Chondrocyte (in vitro differentiated cells): ENCODE data around the gene PDZK1IP1. TPM values are rescaled to one million over a fixed set of nuclear protein-coding genes. Genes with fewer than 3 reads are reported as not detected.

Experiments
- DNase-seq: peaks from one replicate; pipeline ENCODE4 v3.0.0; 2021; ENCODE audit warnings: mixed read lengths, low spot score
- H3K27ac Mint-ChIP-seq: one replicate; pipeline ENCODE4 v1.8.0; 2021; ENCODE audit warnings: mild to moderate bottlenecking, moderate library complexity, mixed read lengths; ENCODE audit not compliant: unreplicated experiment
- H3K27me3 Mint-ChIP-seq: 2 replicates; pipeline ENCODE4 v1.8.0; 2021; ENCODE audit warnings: low read depth, mixed read lengths
- H3K36me3 Mint-ChIP-seq: 2 replicates; pipeline ENCODE4 v1.8.0; 2021; ENCODE audit warnings: low read depth, mixed read lengths
- H3K4me1 Mint-ChIP-seq: 2 replicates; pipeline ENCODE4 v1.8.0; 2021; ENCODE audit warnings: low read depth, mild to moderate bottlenecking, mixed read lengths
- H3K4me3 Mint-ChIP-seq: one replicate; pipeline ENCODE4 v1.8.0; 2021; ENCODE audit warnings: mild to moderate bottlenecking, moderate library complexity, mixed read lengths; ENCODE audit not compliant: unreplicated experiment
- H3K9me3 Mint-ChIP-seq: 2 replicates; pipeline ENCODE4 v1.8.0; 2021; ENCODE audit warnings: low read depth, mixed read lengths
- long read RNA-seq: library from polyadenylated mRNA; stranded (forward); transcript quantifications from one replicate; pipeline ENCODE4 v2.0.0, GENCODE V29; 2021
- total RNA-seq: library from RNA; stranded (reverse); gene quantifications from 3 replicates; pipeline ENCODE4 v1.2.1, GENCODE V29; 2021
- TF ChIP-seq, protein P1 (sequence below): fragments of 200-600 bp; sonication (generic); IDR thresholded peaks from 2 replicates; pipeline ENCODE4 v1.5.0; 2021; ENCODE audit warnings: antibody characterized with exemption, mild to moderate bottlenecking, moderate library complexity

PDZK1IP1 gene, protein sequence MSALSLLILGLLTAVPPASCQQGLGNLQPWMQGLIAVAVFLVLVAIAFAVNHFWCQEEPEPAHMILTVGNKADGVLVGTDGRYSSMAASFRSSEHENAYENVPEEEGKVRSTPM
- total RNA-seq = not detected in 3 replicates
- long read RNA-seq, partial matches to known transcripts = 0 of 1 reads
- long read RNA-seq, other reads (novel, unspliced or antisense) = 0 of 1 reads

DNA sequence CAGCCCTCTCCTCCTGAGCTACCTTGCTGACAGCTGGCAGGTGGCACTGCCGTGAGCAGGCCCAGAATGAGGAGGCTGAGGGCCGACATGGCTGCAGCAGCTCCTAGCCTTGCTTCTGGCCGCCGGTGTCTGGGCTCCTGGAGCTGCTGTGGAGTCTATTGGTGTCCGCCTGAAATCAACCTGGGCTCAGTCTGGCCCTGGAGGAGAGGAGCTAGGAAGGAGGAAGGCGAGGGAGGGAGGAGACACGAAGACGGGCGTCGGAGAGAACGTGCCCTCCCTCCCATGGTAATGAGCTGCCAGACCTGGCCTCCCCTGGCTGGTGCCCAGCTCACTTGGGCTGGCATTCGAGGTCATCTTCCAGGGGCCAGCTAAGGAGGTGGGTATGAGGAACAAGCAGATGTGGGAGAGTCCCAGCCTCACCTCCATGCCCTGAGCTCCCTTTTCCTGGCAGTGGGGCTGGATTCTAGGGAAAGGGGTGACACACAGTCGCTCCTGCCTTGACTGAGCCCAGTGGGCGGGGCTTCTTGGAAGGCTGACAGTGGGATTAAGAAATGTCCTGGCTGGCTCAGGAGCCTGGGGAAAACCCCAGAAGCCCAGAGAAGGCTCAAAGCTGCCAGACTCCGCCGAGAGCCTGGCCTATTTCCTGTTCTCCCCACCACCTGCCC lies at the start of gene PDZK1IP1:
Gene PDZK1IP1, minus strand, starts transcription at position 193 of the 665 bp plus-strand sequence. Its CDS starts 104 bp downstream, at position 89.
- Mint-ChIP-seq H3K27me3 (peaks cover 10% of the 10 kb centered on the region), H3K4me3 (no peak within 1 kb of the TSS), H3K36me3 (no peaks in the 10 kb centered on the region), H3K9me3 (no peaks in the 10 kb centered on the region), H3K4me1 (peaks cover 27% of the 10 kb centered on the region), H3K27ac (peak within 1 kb of the TSS; percentile 63)
- no peak for DNase-seq
- TF ChIP-seq, protein P1, sequence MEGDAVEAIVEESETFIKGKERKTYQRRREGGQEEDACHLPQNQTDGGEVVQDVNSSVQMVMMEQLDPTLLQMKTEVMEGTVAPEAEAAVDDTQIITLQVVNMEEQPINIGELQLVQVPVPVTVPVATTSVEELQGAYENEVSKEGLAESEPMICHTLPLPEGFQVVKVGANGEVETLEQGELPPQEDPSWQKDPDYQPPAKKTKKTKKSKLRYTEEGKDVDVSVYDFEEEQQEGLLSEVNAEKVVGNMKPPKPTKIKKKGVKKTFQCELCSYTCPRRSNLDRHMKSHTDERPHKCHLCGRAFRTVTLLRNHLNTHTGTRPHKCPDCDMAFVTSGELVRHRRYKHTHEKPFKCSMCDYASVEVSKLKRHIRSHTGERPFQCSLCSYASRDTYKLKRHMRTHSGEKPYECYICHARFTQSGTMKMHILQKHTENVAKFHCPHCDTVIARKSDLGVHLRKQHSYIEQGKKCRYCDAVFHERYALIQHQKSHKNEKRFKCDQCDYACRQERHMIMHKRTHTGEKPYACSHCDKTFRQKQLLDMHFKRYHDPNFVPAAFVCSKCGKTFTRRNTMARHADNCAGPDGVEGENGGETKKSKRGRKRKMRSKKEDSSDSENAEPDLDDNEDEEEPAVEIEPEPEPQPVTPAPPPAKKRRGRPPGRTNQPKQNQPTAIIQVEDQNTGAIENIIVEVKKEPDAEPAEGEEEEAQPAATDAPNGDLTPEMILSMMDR = no peak

DNA sequence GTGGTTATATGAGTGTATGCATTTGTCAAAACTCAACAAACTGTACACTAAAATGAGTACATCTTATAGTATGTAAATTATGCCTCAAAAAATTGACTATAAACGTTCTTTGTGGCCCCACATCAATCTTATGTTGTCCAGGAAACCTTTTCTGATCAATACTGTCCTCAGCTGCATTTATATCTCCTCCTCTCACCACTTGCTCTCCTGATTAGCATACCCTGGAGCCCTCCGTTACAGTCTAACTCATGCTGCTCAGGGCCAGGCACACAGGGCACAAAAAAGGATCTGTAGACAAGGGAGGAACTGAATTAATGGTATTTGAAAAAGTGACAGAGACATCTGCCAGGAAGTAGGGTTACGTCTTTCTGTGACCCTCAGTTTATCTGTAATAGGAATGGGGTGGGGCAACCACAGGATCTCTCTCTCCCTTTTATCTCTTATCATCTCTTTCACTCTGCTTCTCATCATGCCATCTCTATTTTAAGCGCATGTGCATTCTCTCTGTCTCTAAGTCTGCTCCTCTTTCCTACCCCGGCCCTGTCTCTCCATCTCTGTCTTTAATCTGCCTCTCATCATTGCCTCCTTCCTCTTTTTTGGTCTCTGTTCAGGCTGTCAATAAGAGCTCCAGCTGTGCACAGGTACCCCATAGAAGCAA lies 49.2 kb upstream of the PDZK1IP1 start:
- H3K27me3 Mint-ChIP-seq = peaks cover 19% of the 10 kb centered on the region

DNA sequence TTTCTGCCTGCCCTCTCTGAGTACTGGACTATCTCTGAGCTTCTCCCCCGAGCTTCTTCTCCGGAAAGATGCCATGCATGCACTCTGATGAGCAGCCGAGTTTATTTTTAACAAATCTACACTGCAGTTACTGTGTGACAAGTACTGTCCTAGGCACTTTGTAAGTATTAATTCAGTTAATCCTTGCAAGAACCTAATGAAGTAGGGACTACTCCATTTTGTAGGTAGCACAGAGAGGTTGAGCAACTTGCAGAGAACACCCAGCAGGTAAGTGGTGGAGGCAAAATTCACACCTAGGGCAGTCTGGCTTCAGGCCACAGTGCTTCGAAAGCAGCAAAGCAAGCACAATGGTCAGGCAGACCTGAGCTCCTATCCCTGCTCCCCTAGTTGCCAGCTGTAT lies 46.0 kb upstream of the PDZK1IP1 start:
- peaks cover 31% of the 10 kb centered on the region for H3K4me1 Mint-ChIP-seq
- H3K9me3 Mint-ChIP-seq = no peaks in the 10 kb centered on the region
- no peak overlapping the region for H3K4me3 Mint-ChIP-seq
- TF ChIP-seq, protein P1 = no peak
- peaks cover 7% of the 10 kb centered on the region for H3K36me3 Mint-ChIP-seq
- H3K27me3 Mint-ChIP-seq = peaks cover 34% of the 10 kb centered on the region
- no peak overlapping the region for H3K27ac Mint-ChIP-seq
- DNase-seq = no peak

More for the DNA sequence above, 49.2 kb upstream of the PDZK1IP1 start:
- DNase-seq = no peak
- TF ChIP-seq, protein P1 = no peak
- Mint-ChIP-seq H3K4me1 (peaks cover 19% of the 10 kb centered on the region), H3K9me3 (no peaks in the 10 kb centered on the region), H3K27ac (no peak overlapping the region), H3K36me3 (no peaks in the 10 kb centered on the region), H3K4me3 (no peak overlapping the region)

DNA sequence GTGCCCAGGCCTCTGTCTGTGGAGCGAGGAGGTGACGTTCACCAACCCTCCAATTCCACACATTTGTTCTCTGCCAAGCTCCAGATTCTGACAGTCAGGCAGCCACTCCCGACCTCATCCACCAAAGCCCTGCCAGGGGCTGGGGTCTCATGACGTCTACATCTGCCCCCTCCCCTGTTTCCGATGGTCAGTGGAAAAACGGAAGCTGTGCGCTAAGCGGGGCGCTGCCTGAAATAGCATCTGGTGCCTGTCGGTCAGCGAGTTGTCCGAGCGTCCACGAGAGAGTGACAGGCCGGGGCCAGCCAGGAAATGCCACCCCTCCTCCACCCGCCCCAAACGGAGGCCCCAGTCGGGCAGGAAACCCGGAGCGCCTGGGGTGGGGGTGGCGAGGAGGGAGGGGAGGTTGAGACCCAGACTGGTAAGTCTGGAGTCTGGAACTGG lies 45.4 kb upstream of the PDZK1IP1 start:
- H3K4me3 Mint-ChIP-seq = peak overlapping the region; percentile 38
- no peaks in the 10 kb centered on the region for H3K9me3 Mint-ChIP-seq
- peaks cover 31% of the 10 kb centered on the region for H3K4me1 Mint-ChIP-seq
- TF ChIP-seq, protein P1 = no peak
- peaks cover 7% of the 10 kb centered on the region for H3K36me3 Mint-ChIP-seq
- DNase-seq = no peak
- H3K27ac Mint-ChIP-seq = peak overlapping the region; percentile 41
- peaks cover 38% of the 10 kb centered on the region for H3K27me3 Mint-ChIP-seq

DNA sequence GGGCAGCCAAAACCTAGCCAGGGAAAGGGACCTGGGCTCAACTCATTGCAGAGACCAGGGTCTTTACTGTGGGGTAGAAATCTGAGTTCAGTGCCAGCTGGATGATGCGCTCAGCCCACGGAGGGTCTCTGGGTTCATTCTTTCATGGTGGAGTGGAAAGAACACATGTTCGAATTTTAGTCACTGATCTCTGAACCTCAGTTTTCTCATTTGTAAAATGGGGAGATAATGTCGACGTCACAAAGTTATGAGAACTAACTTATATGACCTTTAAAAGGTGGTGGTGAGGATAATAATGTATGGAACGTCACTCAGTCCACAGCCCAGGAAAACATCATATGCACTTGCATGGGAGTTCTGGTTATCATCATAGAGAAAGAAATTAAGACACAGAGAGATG lies 43.4 kb upstream of the PDZK1IP1 start:
- Mint-ChIP-seq H3K4me3 (no peak overlapping the region), H3K27me3 (peaks cover 50% of the 10 kb centered on the region), H3K4me1 (peaks cover 31% of the 10 kb centered on the region), H3K27ac (no peak overlapping the region), H3K9me3 (no peaks in the 10 kb centered on the region), H3K36me3 (peaks cover 9% of the 10 kb centered on the region)
- TF ChIP-seq, protein P1 = no peak
- no peak for DNase-seq
